Hepatocyte (in vitro differentiated cells): ENCODE results near the gene NOP14. TPM values are rescaled to one million over a fixed set of nuclear protein-coding genes. Genes with fewer than 3 reads are reported as not detected.

Source experiments
- DNase-seq: peaks from one replicate; pipeline ENCODE4 v3.0.0-alpha.2; 2016; ENCODE audit warnings: low spot score
- H2AFZ ChIP-seq: fragments of 200-600 bp; sonication (generic); 2 replicates; pipeline ENCODE4 v1.6.0; 2016; ENCODE audit warnings: antibody characterized with exemption, mild to moderate bottlenecking
- H3K27ac ChIP-seq: fragments of 200-600 bp; sonication (generic); 2 replicates; pipeline ENCODE4 v1.5.1; 2016; ENCODE audit warnings: mild to moderate bottlenecking
- H3K27me3 ChIP-seq: fragments of 200-600 bp; sonication (generic); 2 replicates; pipeline ENCODE4 v1.6.1; 2016
- H3K36me3 ChIP-seq: fragments of 200-600 bp; sonication (generic); replicated peaks from 2 replicates; pipeline ENCODE4 v1.5.1; 2016; ENCODE audit warnings: low read depth; ENCODE audit not compliant: insufficient read depth
- H3K4me1 ChIP-seq: fragments of 200-600 bp; sonication (generic); 2 replicates; pipeline ENCODE4 v1.5.1; 2016; ENCODE audit warnings: mild to moderate bottlenecking, moderate library complexity; ENCODE audit not compliant: insufficient read depth
- H3K4me2 ChIP-seq: fragments of 200-600 bp; sonication (generic); 2 replicates; pipeline ENCODE4 v1.6.0; 2016
- H3K4me3 ChIP-seq: fragments of 200-600 bp; sonication (generic); 2 replicates; pipeline ENCODE4 v1.5.1; 2016; ENCODE audit warnings: mild to moderate bottlenecking
- H3K79me2 ChIP-seq: fragments of 200-600 bp; sonication (generic); 2 replicates; pipeline ENCODE4 v1.6.0; 2017; ENCODE audit warnings: mild to moderate bottlenecking
- H3K9me2 ChIP-seq: fragments of 200-600 bp; sonication (generic); replicated peaks from 2 replicates; pipeline ENCODE4 v1.6.0; 2017; ENCODE audit warnings: mild to moderate bottlenecking; ENCODE audit not compliant: insufficient read depth
- H3K9me3 ChIP-seq: fragments of 200-600 bp; sonication (generic); 2 replicates; pipeline ENCODE4 v1.5.1; 2016; ENCODE audit warnings: low read depth, mild to moderate bottlenecking
- H4K20me1 ChIP-seq: fragments of 200-600 bp; sonication (generic); 2 replicates; pipeline ENCODE4 v1.6.0; 2016; ENCODE audit warnings: mild to moderate bottlenecking; ENCODE audit not compliant: insufficient read depth, poor library complexity, severe bottlenecking
- EZH2 ChIP-seq: fragments of 200-600 bp; sonication (generic); IDR thresholded peaks from 2 replicates; pipeline ENCODE4 v1.6.1; 2016; ENCODE audit warnings: antibody characterized with exemption, mild to moderate bottlenecking, borderline replicate concordance
- EZH2phosphoT487 ChIP-seq: fragments of 200-600 bp; sonication (generic); IDR thresholded peaks from one replicate; pipeline ENCODE4 v1.6.1; 2018; ENCODE audit warnings: antibody characterized with exemption, mild to moderate bottlenecking, low read depth, moderate library complexity; ENCODE audit not compliant: unreplicated experiment, severe bottlenecking
- WGBS: methylation state at CpG from one replicate; pipeline ENCODE4 v1.1.6; 2016; ENCODE audit warnings: low lambda C conversion rate; ENCODE audit errors: missing lambda C conversion rate; 5-methylcytosine and 5-hydroxymethylcytosine counted together
- polyA plus RNA-seq: library from polyadenylated mRNA; unstranded; fragments of >200 nt; fragmentation: Nextera tagmentation; extraction: Ambion mirVana; gene quantifications from 2 replicates; pipeline ENCODE4 v1.2.1, GENCODE V29; 2016
- total RNA-seq: library from RNA; depleted of rRNA; stranded (reverse); fragments of >200 nt; gene quantifications from 2 replicates; pipeline ENCODE4 v1.2.3, GENCODE V29; 2014
- TF ChIP-seq, protein P1 (sequence below): fragments of 200-600 bp; sonication (generic); IDR thresholded peaks from 2 replicates; pipeline ENCODE4 v1.5.1; 2016; ENCODE audit warnings: antibody characterized with exemption, mild to moderate bottlenecking; ENCODE audit not compliant: poor library complexity

Gene NOP14
- total and polyA plus RNA-seq, 2 experiments from 2014 or later, result 18.8 to 22.7 TPM

DNA sequence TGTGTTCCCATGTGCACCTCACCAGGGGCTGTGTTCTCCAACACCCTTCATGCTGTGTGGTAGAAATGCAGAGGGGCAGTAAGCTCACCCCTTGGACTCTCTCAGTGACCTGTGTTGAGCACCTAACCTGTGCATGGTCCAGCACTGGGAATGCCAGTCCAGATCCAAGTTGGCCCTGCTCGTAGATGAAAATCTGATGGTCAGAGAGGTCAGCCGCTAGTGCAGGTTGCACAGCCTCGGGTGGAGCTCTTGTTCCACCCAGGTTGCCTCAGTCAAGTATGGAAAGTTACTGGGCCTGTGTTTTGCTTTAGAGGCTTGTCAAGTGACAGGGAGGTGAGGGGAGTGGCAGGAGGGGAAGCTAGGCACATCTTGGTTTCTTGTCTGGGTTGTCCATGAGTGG is 51.3 kb downstream of the NOP14 start:
- H3K27me3 ChIP-seq, result no peaks in the 10 kb centered on the region
- TF ChIP-seq EZH2 (no peak), EZH2phosphoT487 (no peak)
- TF ChIP-seq, protein P1, sequence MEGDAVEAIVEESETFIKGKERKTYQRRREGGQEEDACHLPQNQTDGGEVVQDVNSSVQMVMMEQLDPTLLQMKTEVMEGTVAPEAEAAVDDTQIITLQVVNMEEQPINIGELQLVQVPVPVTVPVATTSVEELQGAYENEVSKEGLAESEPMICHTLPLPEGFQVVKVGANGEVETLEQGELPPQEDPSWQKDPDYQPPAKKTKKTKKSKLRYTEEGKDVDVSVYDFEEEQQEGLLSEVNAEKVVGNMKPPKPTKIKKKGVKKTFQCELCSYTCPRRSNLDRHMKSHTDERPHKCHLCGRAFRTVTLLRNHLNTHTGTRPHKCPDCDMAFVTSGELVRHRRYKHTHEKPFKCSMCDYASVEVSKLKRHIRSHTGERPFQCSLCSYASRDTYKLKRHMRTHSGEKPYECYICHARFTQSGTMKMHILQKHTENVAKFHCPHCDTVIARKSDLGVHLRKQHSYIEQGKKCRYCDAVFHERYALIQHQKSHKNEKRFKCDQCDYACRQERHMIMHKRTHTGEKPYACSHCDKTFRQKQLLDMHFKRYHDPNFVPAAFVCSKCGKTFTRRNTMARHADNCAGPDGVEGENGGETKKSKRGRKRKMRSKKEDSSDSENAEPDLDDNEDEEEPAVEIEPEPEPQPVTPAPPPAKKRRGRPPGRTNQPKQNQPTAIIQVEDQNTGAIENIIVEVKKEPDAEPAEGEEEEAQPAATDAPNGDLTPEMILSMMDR, result no peak
- H3K27ac ChIP-seq, result no peak overlapping the region
- peaks cover 3% of the 10 kb centered on the region for H3K36me3 ChIP-seq
- 85% methylated on average over 3 of the region's 3 CpGs for WGBS
- H3K4me3 ChIP-seq, result no peak overlapping the region
- no peaks in the 10 kb centered on the region for H3K9me3 ChIP-seq
- no peaks in the 10 kb centered on the region for H3K9me2 ChIP-seq
- peaks cover 18% of the 10 kb centered on the region for H3K79me2 ChIP-seq
- H2AFZ ChIP-seq, result no peak overlapping the region
- no peak for DNase-seq
- no peak overlapping the region for H3K4me2 ChIP-seq
- H3K4me1 ChIP-seq, result peaks cover 3% of the 10 kb centered on the region
- H4K20me1 ChIP-seq, result no peaks in the 10 kb centered on the region

DNA sequence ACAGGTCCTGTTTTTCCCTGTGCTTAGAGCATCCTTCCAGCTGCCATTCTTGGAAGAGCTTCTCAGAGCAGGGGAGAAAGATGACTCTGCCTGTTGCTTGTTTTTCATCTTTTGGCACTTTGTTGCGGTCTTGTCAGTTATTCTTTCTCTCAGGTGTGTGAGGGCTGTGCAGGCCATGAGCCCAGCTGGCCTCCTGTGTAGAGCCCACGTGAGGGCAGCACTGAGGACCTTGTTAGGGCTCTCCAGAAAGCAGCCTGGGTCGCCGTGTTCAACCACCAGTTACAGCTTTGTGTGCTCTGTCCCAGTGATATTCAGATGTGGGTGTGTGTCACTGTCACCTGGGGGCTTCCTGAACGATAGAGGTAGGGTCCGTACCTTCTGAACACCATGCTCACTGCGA is 52.8 kb downstream of the NOP14 start:
- H4K20me1 ChIP-seq, result no peaks in the 10 kb centered on the region
- H3K36me3 ChIP-seq, result no peaks in the 10 kb centered on the region
- 88% methylated on average over 7 of the region's 7 CpGs for WGBS

DNA sequence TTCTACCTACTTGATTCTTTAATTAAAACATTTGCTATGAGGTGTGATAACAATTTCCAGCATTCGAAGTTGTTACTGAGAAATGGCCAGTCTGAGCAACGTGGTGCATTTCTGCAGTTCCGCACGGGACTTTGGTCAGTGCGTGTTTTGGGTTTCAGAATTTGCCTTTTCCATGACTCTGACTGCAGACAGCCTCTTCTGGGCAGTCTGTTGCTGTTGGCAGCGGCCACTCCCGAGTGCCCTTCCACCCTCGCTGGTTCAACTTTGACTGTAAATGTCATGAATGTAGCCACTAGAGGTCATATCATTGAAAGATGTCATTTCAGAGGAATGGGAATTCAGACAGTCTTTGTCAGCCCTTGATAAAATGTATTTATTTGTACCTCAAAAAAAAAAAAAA is 53.6 kb downstream of the NOP14 start:
- TF ChIP-seq EZH2 (no peak), EZH2phosphoT487 (no peak)
- TF ChIP-seq, protein P1, result no peak
- WGBS, result 92% methylated on average over 8 of the region's 8 CpGs
- DNase-seq, result no peak
- peaks cover 12% of the 10 kb centered on the region for H3K79me2 ChIP-seq
- H3K9me3 ChIP-seq, result no peaks in the 10 kb centered on the region
- no peaks in the 10 kb centered on the region for H3K27me3 ChIP-seq
- H2AFZ ChIP-seq, result no peak overlapping the region
- H3K36me3 ChIP-seq, result peaks cover 7% of the 10 kb centered on the region
- no peak overlapping the region for H3K4me2 ChIP-seq
- no peak overlapping the region for H3K4me3 ChIP-seq
- peaks cover 3% of the 10 kb centered on the region for H3K4me1 ChIP-seq
- no peaks in the 10 kb centered on the region for H4K20me1 ChIP-seq
- no peak overlapping the region for H3K27ac ChIP-seq
- no peaks in the 10 kb centered on the region for H3K9me2 ChIP-seq

More for the DNA sequence above, 52.8 kb downstream of the NOP14 start:
- Histone ChIP-seq H3K4me1 (peaks cover 3% of the 10 kb centered on the region), H3K4me3 (no peak overlapping the region), H3K27me3 (no peaks in the 10 kb centered on the region), H3K79me2 (peaks cover 12% of the 10 kb centered on the region), H3K4me2 (no peak overlapping the region), H2AFZ (no peak overlapping the region), H3K9me2 (no peaks in the 10 kb centered on the region), H3K27ac (no peak overlapping the region), H3K9me3 (no peaks in the 10 kb centered on the region)
- DNase-seq, result no peak
- TF ChIP-seq EZH2 (no peak), EZH2phosphoT487 (no peak)
- TF ChIP-seq, protein P1, result no peak

DNA sequence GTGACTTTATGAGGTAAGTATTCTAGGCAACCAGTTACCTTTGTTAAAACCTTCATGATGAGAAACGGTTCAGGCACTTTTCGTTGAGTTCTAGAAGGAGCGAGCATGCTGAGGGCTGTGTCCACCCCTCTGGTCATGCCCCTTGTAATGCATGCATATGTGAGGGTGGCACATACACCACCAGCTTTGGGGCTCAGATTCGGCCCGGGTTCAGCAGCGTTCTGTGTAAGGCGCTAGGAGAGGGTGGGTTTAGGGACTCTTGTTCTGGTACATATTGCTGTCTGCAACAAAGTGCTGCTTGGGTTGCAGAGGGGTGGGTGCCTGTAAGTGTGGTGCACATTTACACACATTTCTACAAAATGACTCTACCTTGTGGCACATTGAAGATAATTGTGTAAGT is 54.5 kb downstream of the NOP14 start:
- Histone ChIP-seq H3K4me3 (no peak overlapping the region), H3K27me3 (no peaks in the 10 kb centered on the region), H3K4me1 (peaks cover 3% of the 10 kb centered on the region), H3K9me3 (no peaks in the 10 kb centered on the region), H3K9me2 (no peaks in the 10 kb centered on the region), H3K27ac (no peak overlapping the region), H4K20me1 (no peaks in the 10 kb centered on the region), H3K4me2 (no peak overlapping the region), H3K79me2 (peaks cover 12% of the 10 kb centered on the region), H3K36me3 (peaks cover 10% of the 10 kb centered on the region), H2AFZ (no peak overlapping the region)
- 96% methylated on average over 7 of the region's 7 CpGs for WGBS
- no peak for TF ChIP-seq EZH2
- TF ChIP-seq EZH2phosphoT487, result no peak
- TF ChIP-seq, protein P1, result no peak
- no peak for DNase-seq
